ENCODE results near the gene ICA1.

The ICA1 gene

GRCh38 chr7:8284606-8285005 is 22.6 kb upstream of the ICA1 start:
- H3K4me3 ChIP-seq (ENCODE audit: low read depth, low read length) = no peak overlapping the region
- in situ Hi-C loops (cut with HindIII; ENCODE audit: low sequenced_read_pairs) = no loop called here
- TF ChIP-seq CTCF (IDR thresholded peaks at IDR 0.05; ENCODE audit: low read depth, low read length, missing control alignments) = no peak
- no peak for DNase-seq (ENCODE audit: low read depth)

GRCh38 chr7:8283968-8284367 is 22.0 kb upstream of the ICA1 start:
- no peak for DNase-seq (ENCODE audit: low read depth)
- in situ Hi-C loops (cut with HindIII; ENCODE audit: low sequenced_read_pairs) = no loop called here
- H3K4me3 ChIP-seq (ENCODE audit: low read depth, low read length) = no peak overlapping the region
- TF ChIP-seq CTCF (IDR thresholded peaks at IDR 0.05; ENCODE audit: low read depth, low read length, missing control alignments) = no peak

GRCh38 chr7:8282871-8283270 is 20.9 kb upstream of the ICA1 start:
- in situ Hi-C loops (cut with HindIII; ENCODE audit: low sequenced_read_pairs) = no loop called here
- H3K4me3 ChIP-seq (ENCODE audit: low read depth, low read length) = no peak overlapping the region
- TF ChIP-seq CTCF (IDR thresholded peaks at IDR 0.05; ENCODE audit: low read depth, low read length, missing control alignments) = no peak
- DNase-seq (ENCODE audit: low read depth) = no peak

GRCh38 chr7:8282162-8282561 is 20.2 kb upstream of the ICA1 start:
- TF ChIP-seq CTCF (IDR thresholded peaks at IDR 0.05; ENCODE audit: low read depth, low read length, missing control alignments) = no peak
- no peak overlapping the region for H3K4me3 ChIP-seq (ENCODE audit: low read depth, low read length)
- no peak for DNase-seq (ENCODE audit: low read depth)
- in situ Hi-C loops (cut with HindIII; ENCODE audit: low sequenced_read_pairs) = no loop called here

- H3K4me3 ChIP-seq (ENCODE audit: low read depth, low read length) = no peak overlapping the region
- in situ Hi-C loops (cut with HindIII; ENCODE audit: low sequenced_read_pairs) = no loop called here
- DNase-seq (ENCODE audit: low read depth) = no peak
- no peak for TF ChIP-seq CTCF (IDR thresholded peaks at IDR 0.05; ENCODE audit: low read depth, low read length, missing control alignments)
Measured at GRCh38 chr7:8278183-8278582, 16.2 kb upstream of the ICA1 start.

- in situ Hi-C loops (cut with HindIII; ENCODE audit: low sequenced_read_pairs) = no loop called here
- DNase-seq (ENCODE audit: low read depth) = no peak
- no peak overlapping the region for H3K4me3 ChIP-seq (ENCODE audit: low read depth, low read length)
- TF ChIP-seq CTCF (IDR thresholded peaks at IDR 0.05; ENCODE audit: low read depth, low read length, missing control alignments) = peak; percentile 2
Measured at GRCh38 chr7:8277394-8277982, 15.5 kb upstream of the ICA1 start.

GRCh38 chr7:8274589-8274988 is 12.6 kb upstream of the ICA1 start:
- in situ Hi-C loops (cut with HindIII; ENCODE audit: low sequenced_read_pairs) = no loop called here
- DNase-seq (ENCODE audit: low read depth) = no peak
- H3K4me3 ChIP-seq (ENCODE audit: low read depth, low read length) = no peak overlapping the region
- no peak for TF ChIP-seq CTCF (IDR thresholded peaks at IDR 0.05; ENCODE audit: low read depth, low read length, missing control alignments)
